ENCODE data around the gene MAP7.

- TF ChIP-seq CTCF (IDR thresholded peaks at IDR 0.05) (no peak), POLR2A (IDR thresholded peaks at IDR 0.05) (no peak), POLR2AphosphoS5 (IDR thresholded peaks at IDR 0.05) (no peak)
Measured at GRCh38 chr6:136446579-136447187, 103.5 kb downstream of the MAP7 start.
